22Rv1 (cell line): Measurements from ENCODE around the gene RGS3.

Experiments used
- ZFX ChIP-seq: fragments of 450-650 bp; IDR thresholded peaks from 2 replicates; pipeline ENCODE4 v1.6.1; 2017; ENCODE audit warnings: antibody characterized with exemption, borderline replicate concordance
- TF ChIP-seq, protein P1 (sequence below): fragments of 450-650 bp; IDR thresholded peaks from 2 replicates; pipeline ENCODE4 v1.5.1; 2017; ENCODE audit warnings: mild to moderate bottlenecking

DNA sequence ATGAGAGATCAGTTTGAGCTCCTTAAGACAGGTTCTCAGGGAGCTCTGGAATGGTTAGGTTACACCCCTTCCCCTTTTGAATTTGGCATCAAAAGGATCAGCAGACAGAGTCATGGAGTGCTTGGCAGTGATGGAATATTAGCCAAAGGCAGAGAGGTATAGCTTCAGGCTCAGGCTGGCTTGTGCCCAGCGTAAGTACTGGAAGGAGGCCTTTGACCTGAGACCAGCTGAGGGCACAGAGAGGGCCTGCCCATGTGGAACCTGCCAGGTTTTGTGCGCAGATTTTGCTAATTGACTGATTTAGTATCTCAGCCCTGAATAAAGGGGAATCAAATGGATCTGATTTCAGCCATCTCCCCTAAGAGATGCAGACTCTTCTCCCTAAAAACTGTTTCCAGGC is 81.5 kb downstream of the RGS3 start:
- TF ChIP-seq, protein P1, sequence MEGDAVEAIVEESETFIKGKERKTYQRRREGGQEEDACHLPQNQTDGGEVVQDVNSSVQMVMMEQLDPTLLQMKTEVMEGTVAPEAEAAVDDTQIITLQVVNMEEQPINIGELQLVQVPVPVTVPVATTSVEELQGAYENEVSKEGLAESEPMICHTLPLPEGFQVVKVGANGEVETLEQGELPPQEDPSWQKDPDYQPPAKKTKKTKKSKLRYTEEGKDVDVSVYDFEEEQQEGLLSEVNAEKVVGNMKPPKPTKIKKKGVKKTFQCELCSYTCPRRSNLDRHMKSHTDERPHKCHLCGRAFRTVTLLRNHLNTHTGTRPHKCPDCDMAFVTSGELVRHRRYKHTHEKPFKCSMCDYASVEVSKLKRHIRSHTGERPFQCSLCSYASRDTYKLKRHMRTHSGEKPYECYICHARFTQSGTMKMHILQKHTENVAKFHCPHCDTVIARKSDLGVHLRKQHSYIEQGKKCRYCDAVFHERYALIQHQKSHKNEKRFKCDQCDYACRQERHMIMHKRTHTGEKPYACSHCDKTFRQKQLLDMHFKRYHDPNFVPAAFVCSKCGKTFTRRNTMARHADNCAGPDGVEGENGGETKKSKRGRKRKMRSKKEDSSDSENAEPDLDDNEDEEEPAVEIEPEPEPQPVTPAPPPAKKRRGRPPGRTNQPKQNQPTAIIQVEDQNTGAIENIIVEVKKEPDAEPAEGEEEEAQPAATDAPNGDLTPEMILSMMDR: no peak
- no peak for TF ChIP-seq ZFX
